COLO668 (cell line): Measurements from ENCODE around the gene PHLDB3.

Experiments
- DNase-seq: peaks from one replicate; lab custom pipeline; 2025; ENCODE audit not compliant: unreplicated experiment; lab: John Stamatoyannopoulos, UW

Gene PHLDB3

DNA sequence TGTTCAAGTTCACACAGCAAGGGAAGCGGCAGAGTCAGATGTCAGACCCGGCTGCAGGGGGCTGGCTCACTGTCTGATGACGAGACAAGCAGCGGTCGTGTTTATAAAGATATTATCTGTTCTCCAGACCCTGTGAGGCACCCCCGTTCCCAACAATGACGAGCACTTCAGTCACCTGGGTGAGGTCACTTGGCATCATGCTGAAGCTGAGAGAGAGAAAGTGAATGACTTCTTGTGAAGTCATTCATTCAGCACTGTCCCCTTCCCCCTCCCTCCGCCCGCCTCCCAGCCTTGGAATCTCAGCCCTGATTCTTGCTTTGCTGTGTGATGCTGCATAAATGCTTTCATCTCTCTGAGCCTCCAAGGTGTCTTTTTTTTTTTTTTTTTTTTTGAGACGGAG is 34.3 kb downstream of the PHLDB3 start:
- DNase-seq, result no peak

- DNase-seq, result no peak
Observed at GRCh38 chr19:43469160-43469480, 35.4 kb downstream of the PHLDB3 start.

GRCh38 chr19:43468354-43469159 is 36.0 kb downstream of the PHLDB3 start:
- DNase-seq, result no peak

- no peak for DNase-seq
Observed at GRCh38 chr19:43467730-43468129, 36.8 kb downstream of the PHLDB3 start.

- no peak for DNase-seq
Observed at GRCh38 chr19:43467276-43467675, 37.3 kb downstream of the PHLDB3 start.

DNA sequence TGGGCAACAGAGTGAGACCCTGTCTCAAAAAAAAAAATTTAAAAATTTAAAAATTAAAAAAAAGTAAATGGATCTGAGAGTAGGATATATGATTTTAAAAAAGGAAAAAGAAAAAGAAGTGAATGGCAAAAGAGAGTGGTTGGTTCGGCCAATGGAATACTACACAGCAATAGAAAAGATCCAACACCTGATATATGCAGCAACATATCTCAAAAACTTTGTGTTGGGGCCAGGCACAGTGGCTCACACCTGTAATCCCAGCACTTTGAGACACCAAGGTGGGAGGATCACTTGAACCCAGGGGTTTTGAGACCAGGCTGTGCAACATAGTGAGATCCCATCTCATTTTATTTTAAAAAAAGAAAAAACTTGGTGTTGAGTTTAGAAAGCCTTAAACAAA is 37.8 kb downstream of the PHLDB3 start:
- no peak for DNase-seq

GRCh38 chr19:43465468-43466120 is 39.0 kb downstream of the PHLDB3 start, which contains the start of gene LYPD3:
LYPD3 (minus strand) TSS chr19:43465608; CDS start chr19:43465571, 37 bp downstream.
- DNase-seq, result peak; percentile 4

DNA sequence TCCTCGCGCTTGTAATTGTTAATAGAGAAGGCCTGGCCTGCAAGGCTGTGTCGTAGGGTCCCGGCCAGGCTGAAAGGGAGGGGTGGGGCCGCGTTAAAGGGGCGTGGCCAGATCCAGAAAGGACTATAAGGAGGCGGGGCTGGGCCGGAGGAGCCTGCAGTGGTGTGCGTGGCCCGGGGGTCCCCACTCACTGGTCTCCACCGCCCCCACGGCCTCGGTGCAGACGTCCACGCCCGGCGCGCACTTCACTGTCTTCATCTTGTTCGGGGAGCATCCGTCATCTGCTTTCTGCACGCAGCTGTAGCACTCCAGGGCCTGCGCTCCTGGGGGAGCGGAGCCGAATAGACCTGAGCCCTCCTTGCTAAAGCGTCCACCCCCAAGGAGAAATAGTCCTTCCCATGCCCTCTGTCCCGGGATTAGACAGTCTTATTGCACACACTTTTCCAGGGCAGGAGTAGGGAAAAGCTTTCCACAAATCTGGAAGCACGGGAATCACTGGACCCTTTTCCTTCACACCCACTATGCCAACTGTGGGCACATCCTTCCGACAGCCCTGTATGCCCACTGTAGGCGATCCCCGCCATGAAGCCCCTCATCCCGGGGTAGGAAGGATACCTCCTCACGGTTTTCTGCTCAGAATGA is 40.3 kb downstream of the PHLDB3 start:
- peak; percentile 41 for DNase-seq

DNA sequence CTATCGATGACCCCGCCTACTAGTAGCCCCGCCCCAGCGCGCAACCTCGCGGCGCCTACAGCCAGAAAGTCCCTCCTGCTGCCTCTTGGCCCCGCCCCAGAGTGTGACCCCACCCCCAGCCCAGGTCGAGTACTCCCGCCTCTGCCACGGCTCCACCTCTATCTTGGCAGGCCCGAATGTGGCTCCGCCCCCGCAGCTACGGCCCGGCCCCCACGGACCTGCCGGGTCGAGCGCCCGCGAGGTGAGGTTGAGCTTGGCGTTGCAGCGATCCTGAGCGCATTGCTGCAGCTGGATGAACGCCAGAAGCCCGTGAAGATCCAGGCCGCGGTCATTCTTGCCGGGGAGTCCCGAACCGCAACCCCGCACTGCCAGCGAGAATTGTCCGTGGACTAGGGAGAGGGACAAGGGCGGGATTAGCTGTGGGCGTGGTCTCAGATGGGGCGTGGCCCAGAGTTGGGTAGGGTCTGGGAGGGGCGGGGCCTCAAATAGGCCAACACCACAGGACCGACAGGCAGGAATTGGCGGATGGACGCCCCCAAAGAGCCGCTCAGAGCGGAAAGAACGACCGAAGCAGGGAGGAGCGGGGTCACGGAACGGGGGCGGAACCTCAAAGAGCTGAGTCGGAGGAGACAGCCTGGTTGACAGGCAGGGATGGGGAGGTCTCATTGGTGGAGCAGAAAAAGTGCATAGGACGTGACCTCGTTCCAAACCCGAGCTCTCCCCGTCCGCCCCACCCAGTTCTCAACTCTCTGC is 41.0 kb downstream of the PHLDB3 start:
- peak; percentile 93 for DNase-seq

- no peak for DNase-seq
Observed at GRCh38 chr19:43462785-43463380, 41.7 kb downstream of the PHLDB3 start.

- no peak for DNase-seq
Observed at GRCh38 chr19:43462383-43462782, 42.2 kb downstream of the PHLDB3 start.

- DNase-seq, result no peak
Observed at GRCh38 chr19:43461303-43461702, 43.2 kb downstream of the PHLDB3 start.

DNA sequence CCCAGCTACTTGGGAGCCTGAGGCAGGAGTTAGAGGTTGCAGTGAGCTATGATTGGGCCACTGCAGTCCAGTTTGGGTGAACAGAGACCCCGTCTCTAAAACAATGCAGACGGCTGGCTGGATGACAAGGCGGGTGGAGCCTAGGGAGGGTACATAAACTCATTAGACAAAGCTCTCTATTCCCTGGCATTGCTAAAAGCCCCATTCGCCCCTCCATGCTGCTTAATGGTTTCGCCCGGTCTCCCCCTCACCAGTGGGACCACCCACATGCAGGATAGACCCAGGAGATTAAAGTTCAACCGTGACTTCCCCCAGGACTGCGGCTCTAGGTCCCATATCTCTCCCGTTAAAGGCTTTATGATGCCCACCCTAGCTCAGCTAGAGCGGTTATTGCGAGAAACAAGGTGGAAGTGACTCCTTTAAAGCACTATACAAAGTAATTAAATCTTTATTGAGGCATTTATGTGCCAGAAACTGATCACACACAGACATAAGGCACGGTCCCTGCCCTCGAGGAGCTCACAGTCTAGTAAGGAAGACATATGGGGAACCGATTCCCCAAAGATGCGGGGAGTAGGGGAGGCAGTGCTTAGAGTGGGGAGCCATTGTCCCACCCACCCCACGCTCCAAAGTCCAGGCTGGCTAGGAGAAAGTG is 44.1 kb downstream of the PHLDB3 start:
- DNase-seq, result no peak

DNA sequence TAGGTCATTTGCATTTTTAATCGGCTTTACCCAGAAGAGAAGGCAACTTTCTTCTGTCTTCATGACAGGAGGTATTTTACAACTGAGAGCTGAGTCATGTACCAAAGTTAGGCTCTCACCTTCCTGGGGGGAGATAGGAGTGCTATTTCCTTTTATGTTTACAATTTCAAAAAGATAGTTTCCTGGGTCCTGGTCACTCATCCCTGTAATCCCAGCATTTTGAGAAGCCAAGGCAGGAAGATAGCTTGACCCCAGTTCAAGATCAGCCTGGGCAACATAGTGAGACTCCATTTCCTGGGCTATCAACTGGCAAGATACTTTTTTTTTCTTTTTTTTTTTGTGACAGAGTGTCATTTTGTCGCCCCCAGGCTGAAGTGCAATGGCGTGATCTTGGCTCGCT is 46.7 kb downstream of the PHLDB3 start:
- no peak for DNase-seq

DNA sequence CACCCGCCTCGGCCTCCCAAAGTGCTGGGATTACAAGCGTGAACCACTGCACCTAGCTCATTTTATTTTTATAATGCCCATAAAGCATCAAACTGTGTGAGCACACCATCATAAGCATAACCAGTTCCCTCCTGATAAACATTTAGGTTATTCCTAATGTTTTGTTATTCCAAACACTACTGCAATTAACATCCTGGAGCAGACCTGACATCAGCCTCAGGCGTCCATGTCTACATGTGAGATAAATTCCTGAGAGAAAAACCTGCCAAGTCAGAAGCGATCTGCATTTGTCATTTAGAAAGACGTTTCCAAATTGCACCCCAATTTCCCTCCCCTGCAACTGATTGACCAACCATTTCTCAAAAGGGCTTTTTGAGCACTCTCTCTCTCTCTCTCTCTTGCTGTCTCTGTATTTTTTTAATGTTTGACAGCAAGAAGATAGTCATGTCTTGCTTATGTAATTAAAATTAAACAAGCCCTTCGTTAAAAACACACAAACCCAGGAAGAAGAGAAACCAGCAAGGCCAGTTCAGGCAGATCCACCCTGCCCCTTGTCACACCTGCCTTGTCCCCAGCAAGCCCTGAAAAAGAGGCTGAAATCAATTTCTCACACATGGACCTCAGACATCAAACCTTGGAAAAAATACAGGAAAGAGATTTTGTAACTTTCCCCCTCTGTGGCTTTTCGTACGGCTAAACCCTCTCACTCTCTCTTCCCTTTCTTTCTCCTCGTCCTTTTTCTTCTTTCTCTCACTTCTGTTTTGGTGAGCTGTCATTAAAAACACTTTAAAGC is 49.0 kb downstream of the PHLDB3 start:
- no peak for DNase-seq

DNA sequence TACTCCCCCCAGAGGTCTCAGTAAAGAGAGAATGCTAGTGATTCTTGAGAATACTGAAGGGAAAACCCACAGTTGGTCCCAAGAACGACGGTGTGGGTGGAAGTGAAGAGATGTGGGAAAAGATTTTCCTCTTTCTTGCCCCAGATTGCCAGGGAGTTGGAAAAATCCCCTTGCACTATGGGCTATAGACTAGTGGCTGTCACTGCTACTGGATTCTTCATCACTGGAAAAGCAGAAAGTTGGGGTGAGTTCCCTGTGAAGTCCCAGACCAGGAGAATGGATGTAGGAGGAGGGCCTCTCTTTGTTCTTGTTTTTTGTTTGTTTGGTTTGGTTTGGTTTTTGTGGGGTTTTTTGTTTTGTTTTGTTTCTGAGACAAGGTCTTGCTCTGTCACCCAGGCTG is 50.5 kb downstream of the PHLDB3 start:
- no peak for DNase-seq

DNA sequence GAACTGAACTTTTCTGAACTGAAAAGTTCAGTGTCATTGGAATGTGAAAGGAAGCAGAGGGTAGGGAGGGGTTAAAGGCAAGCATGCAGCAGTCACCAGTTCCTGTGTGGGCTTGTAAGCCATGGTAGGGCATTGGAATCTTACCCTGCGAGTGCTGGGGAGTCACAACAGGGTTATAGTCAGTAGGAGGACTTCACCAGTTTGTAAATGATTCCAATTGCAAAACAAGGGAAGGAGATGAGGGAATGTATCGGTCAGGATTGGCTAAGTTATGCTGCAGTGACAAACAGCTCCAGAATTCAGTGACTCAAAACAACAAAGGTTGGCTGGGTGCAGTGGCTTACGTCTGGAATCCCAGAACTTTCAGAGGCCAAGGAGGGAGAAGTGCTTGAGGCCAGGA is 52.0 kb downstream of the PHLDB3 start:
- DNase-seq, result no peak

DNA sequence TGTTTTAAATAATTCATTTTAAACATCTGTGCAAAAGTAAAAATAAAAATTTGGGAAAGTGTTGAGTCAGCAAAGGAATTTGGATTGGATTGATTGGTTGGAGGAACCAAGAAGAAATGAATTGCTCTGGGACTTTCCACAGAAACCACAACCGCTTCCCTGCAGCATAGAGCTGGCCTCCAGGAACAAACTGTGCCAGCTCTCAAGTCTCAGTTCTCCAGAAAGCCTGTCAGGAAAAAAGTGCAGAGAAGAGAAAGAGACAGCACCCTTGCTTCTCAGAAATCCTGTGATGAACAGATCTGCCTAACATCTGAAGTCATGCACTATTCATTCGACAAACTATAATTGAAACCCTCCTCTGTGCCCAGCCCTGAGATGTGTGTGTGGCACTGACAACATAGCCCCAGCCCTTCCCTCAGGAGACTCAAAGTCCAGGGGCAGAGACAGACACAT is 54.0 kb downstream of the PHLDB3 start:
- DNase-seq, result no peak

- DNase-seq, result no peak
Observed at GRCh38 chr19:43447655-43448054, 56.9 kb downstream of the PHLDB3 start.
